ENCODE results near the gene ZNRF3. TPM values are rescaled to one million over a fixed set of nuclear protein-coding genes. Genes with fewer than 3 reads are reported as not detected.
"Not testable (repeated sequence)": the region's sequence is repeated elsewhere in the genome, so short reads cannot be mapped to it uniquely, and the experiment has no call there.

The ZNRF3 gene
- total RNA-seq, 2 experiments from 2014 or later: 0.40 to 0.58 TPM

GRCh38 chr22:28903729-28904128 lies 20.4 kb downstream of the ZNRF3 start:
- ChIA-PET CTCF (no interaction called here), POLR2A (no interaction called here)
- Mint-ChIP-seq H3K9me3 (no peaks in the 10 kb centered on the region), H3K4me1 (peaks cover 17% of the 10 kb centered on the region), H3K4me3 (no peak overlapping the region), H3K27ac (no peak overlapping the region), H3K36me3 (ENCODE audit: low read depth) (no peaks in the 10 kb centered on the region), H3K27me3 (peaks cover 68% of the 10 kb centered on the region)
- no peak for DNase-seq

- peaks cover 16% of the 10 kb centered on the region for H3K4me1 Mint-ChIP-seq
- no peak overlapping the region for H3K4me3 Mint-ChIP-seq
- no peaks in the 10 kb centered on the region for H3K9me3 Mint-ChIP-seq
- no peak overlapping the region for H3K27ac Mint-ChIP-seq
- ChIA-PET CTCF (no interaction called here), POLR2A (interaction anchor here (0.5 kb wide), 1 partner anchor 17 kb away, joined by 3 read pairs; no protein-coding TSS in a partner anchor)
- H3K27me3 Mint-ChIP-seq: peaks cover 69% of the 10 kb centered on the region
- DNase-seq: no peak
- H3K36me3 Mint-ChIP-seq (ENCODE audit: low read depth): no peaks in the 10 kb centered on the region
These were observed 21.0 kb downstream of the ZNRF3 start for GRCh38 chr22:28904211-28904896.

- Mint-ChIP-seq H3K4me1 (peaks cover 15% of the 10 kb centered on the region), H3K9me3 (no peaks in the 10 kb centered on the region), H3K27ac (no peak overlapping the region), H3K4me3 (no peak overlapping the region), H3K27me3 (peaks cover 67% of the 10 kb centered on the region), H3K36me3 (ENCODE audit: low read depth) (no peaks in the 10 kb centered on the region)
- CTCF ChIA-PET: no interaction called here
- no peak for DNase-seq
- POLR2A ChIA-PET: interaction anchor here (0.6 kb wide), 1 partner anchor 12 kb away, joined by 3 read pairs; no protein-coding TSS in a partner anchor
These were observed 22.0 kb downstream of the ZNRF3 start for GRCh38 chr22:28905256-28905832.

- DNase-seq: no peak
- ChIA-PET POLR2A (interaction anchor here (0.6 kb wide), 1 partner anchor 13 kb away, joined by 3 read pairs; no protein-coding TSS in a partner anchor), CTCF (no interaction called here)
- peaks cover 72% of the 10 kb centered on the region for H3K27me3 Mint-ChIP-seq
- no peak overlapping the region for H3K27ac Mint-ChIP-seq
- no peaks in the 10 kb centered on the region for H3K9me3 Mint-ChIP-seq
- no peaks in the 10 kb centered on the region for H3K36me3 Mint-ChIP-seq (ENCODE audit: low read depth)
- no peak overlapping the region for H3K4me3 Mint-ChIP-seq
- H3K4me1 Mint-ChIP-seq: peaks cover 15% of the 10 kb centered on the region
These were observed 22.9 kb downstream of the ZNRF3 start for GRCh38 chr22:28906312-28906711.

GRCh38 chr22:28907311-28908008 lies 24.1 kb downstream of the ZNRF3 start:
- no peak overlapping the region for H3K27ac Mint-ChIP-seq
- DNase-seq: no peak
- ChIA-PET POLR2A (no interaction called here), CTCF (interaction anchor here (0.7 to 1.3 kb wide), 2 partner anchors 134 to 175 kb away, joined by 3 to 4 read pairs; no protein-coding TSS in a partner anchor)
- no peaks in the 10 kb centered on the region for H3K36me3 Mint-ChIP-seq (ENCODE audit: low read depth)
- no peak overlapping the region for H3K4me3 Mint-ChIP-seq
- peaks cover 15% of the 10 kb centered on the region for H3K4me1 Mint-ChIP-seq
- H3K27me3 Mint-ChIP-seq: peaks cover 76% of the 10 kb centered on the region
- no peaks in the 10 kb centered on the region for H3K9me3 Mint-ChIP-seq

GRCh38 chr22:28908810-28909209 lies 25.4 kb downstream of the ZNRF3 start:
- H3K36me3 Mint-ChIP-seq (ENCODE audit: low read depth); H3K9me3 Mint-ChIP-seq; H3K27ac Mint-ChIP-seq; POLR2A ChIA-PET; DNase-seq; H3K4me3 Mint-ChIP-seq: not testable (repeated sequence)
- CTCF ChIA-PET: interaction anchor here (1.1 kb wide), 1 partner anchor 9 kb away, joined by 3 read pairs; no protein-coding TSS in a partner anchor
- Mint-ChIP-seq H3K4me1 (peaks cover 15% of the 10 kb centered on the region), H3K27me3 (peaks cover 76% of the 10 kb centered on the region)

GRCh38 chr22:28909375-28909774 lies 26.0 kb downstream of the ZNRF3 start:
- Mint-ChIP-seq H3K27ac (no peak overlapping the region), H3K27me3 (peaks cover 75% of the 10 kb centered on the region), H3K4me1 (peaks cover 15% of the 10 kb centered on the region), H3K4me3 (no peak overlapping the region), H3K36me3 (ENCODE audit: low read depth) (no peaks in the 10 kb centered on the region), H3K9me3 (no peaks in the 10 kb centered on the region)
- ChIA-PET CTCF (interaction anchor here (1.1 kb wide), 1 partner anchor 10 kb away, joined by 3 read pairs; no protein-coding TSS in a partner anchor), POLR2A (no interaction called here)
- DNase-seq: peak; percentile 27

GRCh38 chr22:28910569-28911303 lies 27.4 kb downstream of the ZNRF3 start:
- peaks cover 65% of the 10 kb centered on the region for H3K27me3 Mint-ChIP-seq

GRCh38 chr22:28911304-28911690 lies 27.9 kb downstream of the ZNRF3 start:
- Mint-ChIP-seq H3K27me3 (peaks cover 63% of the 10 kb centered on the region), H3K4me3 (no peak overlapping the region), H3K4me1 (peaks cover 15% of the 10 kb centered on the region), H3K36me3 (ENCODE audit: low read depth) (no peaks in the 10 kb centered on the region), H3K27ac (no peak overlapping the region), H3K9me3 (no peaks in the 10 kb centered on the region)
- ChIA-PET POLR2A (no interaction called here), CTCF (no interaction called here)
- DNase-seq: no peak

More at GRCh38 chr22:28910569-28911303, 27.4 kb downstream of the ZNRF3 start:
- Mint-ChIP-seq H3K27ac (no peak overlapping the region), H3K9me3 (no peaks in the 10 kb centered on the region), H3K36me3 (ENCODE audit: low read depth) (no peaks in the 10 kb centered on the region), H3K4me3 (no peak overlapping the region), H3K4me1 (peaks cover 15% of the 10 kb centered on the region)
- ChIA-PET POLR2A (no interaction called here), CTCF (interaction anchor here (0.6 kb wide), 1 partner anchor 130 kb away, joined by 3 read pairs; no protein-coding TSS in a partner anchor)
- DNase-seq: no peak

- CTCF ChIA-PET: no interaction called here
- H3K27me3 Mint-ChIP-seq: peaks cover 65% of the 10 kb centered on the region
These were observed 28.7 kb downstream of the ZNRF3 start for GRCh38 chr22:28911777-28912669.

GRCh38 chr22:28914201-28914600 lies 30.8 kb downstream of the ZNRF3 start:
- CTCF ChIA-PET: interaction anchor here (0.7 kb wide), 1 partner anchor 100 kb away, joined by 3 read pairs; no protein-coding TSS in a partner anchor
- Mint-ChIP-seq H3K9me3 (no peaks in the 10 kb centered on the region), H3K4me3 (no peak overlapping the region), H3K4me1 (peaks cover 3% of the 10 kb centered on the region), H3K36me3 (ENCODE audit: low read depth) (no peaks in the 10 kb centered on the region), H3K27me3 (peaks cover 62% of the 10 kb centered on the region), H3K27ac (no peak overlapping the region)
- POLR2A ChIA-PET: no interaction called here
- DNase-seq: no peak

More at GRCh38 chr22:28911777-28912669, 28.7 kb downstream of the ZNRF3 start:
- POLR2A ChIA-PET: no interaction called here
- Mint-ChIP-seq H3K36me3 (ENCODE audit: low read depth) (no peaks in the 10 kb centered on the region), H3K4me1 (peaks cover 15% of the 10 kb centered on the region), H3K9me3 (no peaks in the 10 kb centered on the region), H3K4me3 (no peak overlapping the region), H3K27ac (no peak overlapping the region)
- no peak for DNase-seq

GRCh38 chr22:28915969-28916368 lies 32.6 kb downstream of the ZNRF3 start:
- Mint-ChIP-seq H3K9me3 (no peaks in the 10 kb centered on the region), H3K4me1 (no peaks in the 10 kb centered on the region), H3K36me3 (ENCODE audit: low read depth) (no peaks in the 10 kb centered on the region), H3K27ac (no peak overlapping the region), H3K27me3 (peaks cover 55% of the 10 kb centered on the region), H3K4me3 (no peak overlapping the region)
- DNase-seq: no peak
- POLR2A ChIA-PET: no interaction called here
- CTCF ChIA-PET: interaction anchor here (0.5 kb wide), 1 partner anchor 125 kb away, joined by 3 read pairs; no protein-coding TSS in a partner anchor
